HG03159 (cell line): Measurements from ENCODE around the gene ARID5A.
"Not testable (repeated sequence)": the region's sequence is repeated elsewhere in the genome, so short reads cannot be mapped to it uniquely, and the experiment has no call there.

Source experiments
- ATAC-seq: cut with Tn5 transposase; IDR thresholded peaks from one replicate; pipeline ENCODE4 v1.9.1; 2021; ENCODE audit warnings: mild to moderate bottlenecking, moderate library complexity; ENCODE audit not compliant: unreplicated experiment

The ARID5A gene

GRCh38 chr2:96536445-96537065, at the start of gene ARID5A:
Gene ARID5A, plus strand, starts transcription at chr2:96536752. Its CDS starts 75 bp downstream, at chr2:96536827.
- ATAC-seq = peak; percentile 35

GRCh38 chr2:96489261-96489660, 47.3 kb upstream of the ARID5A start:
- ATAC-seq = no peak

- ATAC-seq = no peak
These were observed 46.9 kb upstream of the ARID5A start for GRCh38 chr2:96489663-96490062.

DNA sequence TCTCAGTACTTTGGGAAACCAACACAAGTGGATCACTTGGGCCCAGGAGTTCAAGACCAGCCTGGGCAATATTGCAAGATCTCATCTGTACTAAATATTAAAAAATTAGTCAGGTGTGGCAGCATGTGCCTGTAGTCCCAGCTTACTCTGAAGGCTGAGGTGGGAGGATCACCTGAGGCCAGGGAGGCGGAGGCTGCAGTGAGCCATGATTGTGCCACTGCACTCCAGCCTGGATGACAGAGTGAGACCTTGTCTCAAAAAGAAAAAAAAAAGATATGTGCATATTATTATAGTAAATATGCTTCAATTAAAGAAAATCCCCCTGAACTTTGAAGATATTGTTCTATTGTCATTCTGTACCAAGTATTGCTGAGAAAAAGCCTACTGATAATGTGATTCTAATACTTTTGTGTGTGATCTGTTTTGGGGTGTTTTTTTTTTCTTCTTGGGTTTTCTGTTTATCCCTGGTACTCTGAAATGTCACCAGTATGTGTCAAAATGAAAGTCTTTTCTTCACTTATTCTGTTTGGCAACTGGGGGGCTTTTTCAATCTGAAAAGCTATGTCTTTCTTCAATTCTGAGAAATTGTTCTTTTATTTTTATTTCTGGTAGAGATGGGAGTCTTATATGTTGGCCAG, 44.6 kb upstream of the ARID5A start:
- no peak for ATAC-seq

DNA sequence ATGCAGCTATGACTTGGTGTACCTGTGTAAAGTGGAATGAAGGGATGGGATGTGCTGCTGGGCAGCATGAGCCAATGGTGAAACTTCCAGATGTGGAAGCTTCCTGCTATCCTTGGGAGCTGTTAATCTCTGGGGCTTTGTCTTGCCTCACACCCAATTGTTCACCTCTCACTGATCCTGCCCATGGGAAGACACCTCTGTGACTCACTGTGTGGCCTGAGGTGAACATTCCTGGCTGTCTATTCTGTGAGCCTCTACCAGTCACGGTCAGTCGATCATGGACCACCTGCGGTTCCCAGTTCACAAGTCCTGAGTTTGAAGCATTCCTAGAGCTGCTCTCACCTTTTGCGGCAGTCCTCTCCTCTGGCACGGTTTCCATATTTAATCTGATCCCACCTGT, 43.5 kb upstream of the ARID5A start:
- no peak for ATAC-seq

GRCh38 chr2:96494188-96494587, 42.4 kb upstream of the ARID5A start:
- no peak for ATAC-seq

DNA sequence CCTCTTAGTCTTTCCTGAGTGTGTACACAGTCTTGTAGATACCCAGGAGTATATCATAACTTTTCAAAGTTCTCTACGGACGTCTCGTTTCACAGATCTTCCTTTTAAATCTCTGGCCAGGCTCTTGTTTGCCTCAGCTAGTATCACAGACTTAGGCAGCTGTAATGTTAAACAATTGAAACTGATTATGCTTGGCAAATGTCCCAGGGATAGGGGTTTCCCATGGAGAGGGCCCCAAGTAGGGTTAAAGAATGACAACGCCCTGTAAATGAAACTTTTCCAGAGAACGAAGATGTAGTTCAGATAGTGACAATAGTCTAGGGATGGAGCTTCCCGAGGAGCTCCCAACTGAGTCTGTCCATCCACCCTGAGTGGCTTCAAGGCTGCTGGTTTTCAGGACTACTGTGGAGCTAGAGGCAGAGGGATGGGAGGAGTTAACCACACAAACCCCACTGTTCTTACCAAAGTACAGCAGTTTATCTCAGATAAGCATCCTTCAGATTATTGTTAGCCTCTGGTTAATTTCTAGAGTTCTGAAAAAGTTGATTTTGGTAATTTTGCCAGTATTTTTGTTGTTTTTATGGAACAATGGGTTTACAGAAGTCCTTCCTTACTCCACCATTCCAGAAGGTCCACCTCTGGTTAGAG, 40.4 kb upstream of the ARID5A start:
- no peak for ATAC-seq

GRCh38 chr2:96498021-96498431, 38.5 kb upstream of the ARID5A start:
- ATAC-seq = no peak

- not testable (repeated sequence) for ATAC-seq
These were observed 37.9 kb upstream of the ARID5A start for GRCh38 chr2:96498611-96499010.

GRCh38 chr2:96499061-96499960, 37.2 kb upstream of the ARID5A start:
- no peak for ATAC-seq

- no peak for ATAC-seq
These were observed 36.0 kb upstream of the ARID5A start for GRCh38 chr2:96500385-96501066.

- peak; percentile 41 for ATAC-seq
These were observed 35.1 kb upstream of the ARID5A start for GRCh38 chr2:96501471-96501874.

DNA sequence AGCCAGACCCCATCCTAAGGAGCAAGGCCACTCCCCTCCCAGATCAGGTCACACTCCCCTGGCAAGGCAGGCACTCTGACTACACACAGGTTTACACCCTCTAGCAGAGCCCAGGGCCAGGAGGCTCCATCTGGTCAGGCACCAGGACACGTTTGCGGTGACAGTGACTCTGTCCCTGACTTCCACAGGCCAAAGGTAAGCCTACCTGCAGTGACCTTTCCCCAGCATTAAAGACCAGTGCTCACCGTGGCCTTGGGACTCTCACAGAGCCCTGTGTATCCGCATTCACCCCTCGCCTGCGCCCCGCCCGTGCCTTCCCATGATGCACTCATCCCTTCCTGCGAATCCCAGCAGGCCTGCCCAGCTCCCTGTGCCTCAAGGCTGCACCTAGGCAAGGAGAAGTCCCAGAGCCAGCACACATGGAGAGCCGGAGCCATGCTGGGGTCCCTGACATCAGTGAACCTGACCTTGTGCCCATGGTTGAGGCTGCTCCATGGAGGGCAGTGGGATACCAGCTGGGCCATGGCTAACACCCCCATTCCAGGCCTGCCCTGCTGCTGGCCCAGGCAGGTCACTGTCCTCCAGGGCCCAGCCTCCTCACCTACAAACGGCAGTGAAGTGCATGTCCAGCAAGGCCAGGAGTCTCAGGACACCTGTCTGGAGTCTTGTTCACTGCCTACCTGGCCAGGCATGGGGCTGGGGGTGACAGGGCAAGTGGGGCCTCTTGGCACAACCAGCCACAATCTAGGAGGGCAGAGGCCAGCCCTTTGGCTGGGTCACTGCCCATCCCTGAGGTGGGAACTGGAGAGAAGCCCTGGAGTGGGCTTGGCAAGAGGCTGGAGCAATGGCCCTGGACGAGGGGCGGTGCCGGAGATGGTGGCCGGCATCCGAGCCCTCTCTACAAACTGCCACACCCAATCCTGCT, 34.4 kb upstream of the ARID5A start:
- ATAC-seq = peak; percentile 22

DNA sequence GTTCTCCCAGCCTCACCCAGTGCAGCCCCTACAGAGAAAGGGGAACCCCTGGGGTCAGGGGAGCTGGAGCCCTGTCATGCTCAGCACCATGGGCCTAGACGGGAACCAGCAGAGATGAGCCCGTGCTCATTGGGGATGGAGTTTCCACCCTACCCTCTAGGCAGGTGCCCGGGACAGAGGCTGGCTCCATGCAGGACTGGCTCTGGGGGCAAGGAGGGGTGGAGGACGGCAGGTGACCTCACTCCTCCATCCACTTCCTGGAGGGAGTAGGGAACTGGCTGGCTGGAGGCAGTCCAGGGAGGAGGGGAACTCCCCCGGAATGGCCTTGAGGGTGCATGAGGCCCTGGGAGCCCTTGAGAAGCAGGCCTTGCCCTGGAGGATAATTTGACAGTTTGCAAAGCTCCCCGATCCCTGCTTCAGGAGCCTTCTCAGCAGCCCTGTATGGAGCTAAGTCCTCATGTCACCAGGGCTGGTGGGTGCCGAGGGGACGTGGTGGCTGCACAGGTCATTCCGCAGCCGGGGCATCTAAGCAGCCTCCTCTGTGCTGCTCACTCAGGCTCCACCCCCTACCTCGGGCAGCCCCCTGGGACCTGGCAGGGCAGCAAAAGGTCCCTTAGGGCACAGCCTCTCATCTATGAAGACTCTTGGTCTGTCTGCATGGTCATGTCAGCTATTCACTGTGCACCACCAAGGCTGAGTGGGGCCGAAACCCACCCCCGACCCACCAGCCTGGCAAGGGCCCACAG, 33.5 kb upstream of the ARID5A start:
- no peak for ATAC-seq

- ATAC-seq = no peak
These were observed 32.8 kb upstream of the ARID5A start for GRCh38 chr2:96503637-96504243.

DNA sequence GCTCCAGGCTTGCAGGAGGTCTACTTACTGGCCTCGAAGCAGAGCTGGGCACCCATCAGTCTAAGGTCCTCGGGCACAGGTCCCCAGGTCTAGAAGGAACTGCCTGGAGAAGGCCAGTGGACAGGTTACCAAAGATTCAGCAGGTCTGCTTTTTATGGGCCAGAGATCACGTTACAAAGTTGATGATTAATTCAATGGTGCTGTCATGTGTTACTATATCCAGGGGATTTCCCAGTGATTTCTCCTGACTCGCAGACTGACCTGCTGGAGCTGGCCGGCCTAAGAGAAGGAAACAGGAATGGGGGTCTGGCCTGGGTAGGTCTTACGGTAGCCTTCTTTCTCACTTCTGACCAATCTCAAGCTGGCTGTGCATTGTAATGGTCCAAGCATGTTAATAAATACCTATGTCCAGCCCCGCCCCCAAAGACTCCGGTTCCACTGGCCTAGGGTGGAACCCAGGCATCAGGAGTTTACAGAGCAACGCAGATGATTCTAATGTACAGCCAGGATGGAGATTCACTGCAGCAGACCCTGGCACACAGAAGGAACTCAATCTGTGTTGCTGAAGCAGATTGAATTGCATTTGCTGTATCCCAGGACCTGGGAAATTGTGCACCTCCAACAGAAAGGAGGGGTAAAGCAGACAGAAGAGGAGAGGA, 31.2 kb upstream of the ARID5A start, which contains the start of gene NEURL3:
NEURL3 (minus strand) TSS at position 127 of the 659 bp plus-strand sequence; CDS start at position 56, 71 bp downstream.
- ATAC-seq = no peak

GRCh38 chr2:96506016-96506906, 30.3 kb upstream of the ARID5A start:
- no peak for ATAC-seq
